ENCODE results near the gene BRME1.
"Not testable (repeated sequence)": the region's sequence is repeated elsewhere in the genome, so short reads cannot be mapped to it uniquely, and the experiment has no call there.

Gene BRME1

DNA sequence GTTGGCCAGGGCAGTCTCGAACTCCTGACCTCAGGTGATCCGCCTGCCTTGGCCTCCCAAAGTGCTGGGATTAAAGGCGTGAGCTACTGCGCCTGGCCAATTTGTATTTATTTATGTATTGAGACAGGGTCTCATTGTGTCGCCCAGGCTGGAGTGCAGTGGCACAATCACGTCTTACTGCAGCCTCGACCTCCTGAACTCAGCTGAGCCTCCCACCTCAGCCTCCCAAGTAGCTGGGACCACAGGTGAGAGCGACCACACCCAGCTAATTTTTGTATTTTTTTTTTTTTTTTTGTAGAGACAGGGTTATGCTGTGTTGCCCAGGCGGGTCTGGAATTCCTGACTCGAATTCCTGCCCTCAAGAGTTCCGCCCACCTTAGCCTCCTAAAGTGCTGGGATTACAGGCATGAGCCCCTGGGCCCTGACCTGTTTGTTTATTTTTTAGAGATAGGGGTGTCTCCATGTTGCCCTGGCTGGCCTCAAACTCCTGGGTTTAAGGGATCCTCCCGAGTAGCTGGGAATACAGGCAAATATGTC, 53.7 kb downstream of the BRME1 start:
- H3K4me3 Mint-ChIP-seq, result not testable (repeated sequence)

DNA sequence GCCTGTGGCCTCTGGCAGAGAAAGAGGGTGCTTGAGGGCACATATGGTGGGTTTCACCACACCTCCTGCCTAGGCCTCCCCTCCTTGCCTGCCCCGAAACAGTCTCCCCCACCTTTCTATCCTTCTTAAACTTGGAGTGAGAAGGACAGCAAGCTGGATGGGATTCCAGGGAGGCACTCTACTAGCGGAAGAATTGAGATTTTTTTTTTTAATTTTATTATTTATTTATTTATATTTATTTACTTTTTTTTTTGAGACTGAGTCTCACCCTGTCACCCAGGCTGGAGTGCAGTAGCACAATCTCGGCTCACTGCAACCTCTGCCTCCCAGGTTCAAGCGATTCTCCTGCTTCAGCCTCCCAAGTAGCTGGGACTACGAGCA, 54.2 kb downstream of the BRME1 start:
- Mint-ChIP-seq H3K27ac (peak overlapping the region; percentile 68), H3K4me1 (ENCODE audit: low read depth) (peaks cover 31% of the 10 kb centered on the region)
- not testable (repeated sequence) for H3K9me3 Mint-ChIP-seq (ENCODE audit: low read depth); H3K36me3 Mint-ChIP-seq; H3K27me3 Mint-ChIP-seq; H3K4me3 Mint-ChIP-seq

More for the DNA sequence above, 53.7 kb downstream of the BRME1 start:
- not testable (repeated sequence) for H3K27ac Mint-ChIP-seq; H3K27me3 Mint-ChIP-seq; H3K36me3 Mint-ChIP-seq; H3K9me3 Mint-ChIP-seq (ENCODE audit: low read depth)
- peaks cover 29% of the 10 kb centered on the region for H3K4me1 Mint-ChIP-seq (ENCODE audit: low read depth)

DNA sequence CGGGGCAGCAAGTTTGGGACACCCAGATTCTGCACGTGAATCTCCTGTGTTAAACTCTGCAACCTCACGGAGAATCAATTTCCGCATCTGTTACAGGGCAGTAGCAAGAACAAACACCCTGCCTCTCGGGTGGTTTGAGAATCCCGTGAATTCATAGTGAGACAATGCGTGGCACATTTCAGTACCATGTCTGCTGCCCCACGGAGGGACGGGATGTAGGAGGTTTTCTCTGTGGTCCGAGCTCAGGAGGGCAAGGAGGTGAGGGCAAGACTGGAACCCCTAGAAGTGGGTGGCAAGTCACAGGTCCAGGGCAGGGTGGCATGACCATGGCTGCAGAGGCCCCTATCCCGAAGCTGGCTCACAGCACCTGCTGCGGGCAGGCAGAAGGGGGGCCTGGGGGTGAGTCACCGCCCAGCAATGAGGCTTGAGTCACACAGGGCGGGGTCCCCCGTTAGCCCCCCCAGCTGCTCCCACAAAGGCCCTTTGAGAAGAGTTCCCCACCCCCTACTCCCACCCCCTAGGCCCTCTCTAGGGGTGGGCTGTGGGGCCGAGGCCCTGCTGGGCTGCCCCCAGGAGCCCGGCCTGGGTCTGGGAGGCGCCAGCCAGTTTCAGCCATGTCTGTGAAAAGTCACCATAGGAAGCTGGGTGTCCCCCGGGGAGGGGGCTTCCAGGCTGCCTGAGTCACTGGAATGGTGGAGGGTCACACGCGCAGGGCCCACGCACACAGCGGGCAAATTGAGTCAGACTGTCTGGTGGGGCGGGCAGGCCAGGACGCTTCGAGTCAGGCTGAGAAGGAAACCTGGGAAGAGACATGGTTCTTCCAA, 54.8 kb downstream of the BRME1 start:
- Mint-ChIP-seq H3K4me1 (ENCODE audit: low read depth) (peaks cover 37% of the 10 kb centered on the region), H3K27ac (peak overlapping the region; percentile 82), H3K27me3 (no peaks in the 10 kb centered on the region), H3K36me3 (no peaks in the 10 kb centered on the region), H3K4me3 (peak overlapping the region; percentile 77), H3K9me3 (ENCODE audit: low read depth) (no peaks in the 10 kb centered on the region)

DNA sequence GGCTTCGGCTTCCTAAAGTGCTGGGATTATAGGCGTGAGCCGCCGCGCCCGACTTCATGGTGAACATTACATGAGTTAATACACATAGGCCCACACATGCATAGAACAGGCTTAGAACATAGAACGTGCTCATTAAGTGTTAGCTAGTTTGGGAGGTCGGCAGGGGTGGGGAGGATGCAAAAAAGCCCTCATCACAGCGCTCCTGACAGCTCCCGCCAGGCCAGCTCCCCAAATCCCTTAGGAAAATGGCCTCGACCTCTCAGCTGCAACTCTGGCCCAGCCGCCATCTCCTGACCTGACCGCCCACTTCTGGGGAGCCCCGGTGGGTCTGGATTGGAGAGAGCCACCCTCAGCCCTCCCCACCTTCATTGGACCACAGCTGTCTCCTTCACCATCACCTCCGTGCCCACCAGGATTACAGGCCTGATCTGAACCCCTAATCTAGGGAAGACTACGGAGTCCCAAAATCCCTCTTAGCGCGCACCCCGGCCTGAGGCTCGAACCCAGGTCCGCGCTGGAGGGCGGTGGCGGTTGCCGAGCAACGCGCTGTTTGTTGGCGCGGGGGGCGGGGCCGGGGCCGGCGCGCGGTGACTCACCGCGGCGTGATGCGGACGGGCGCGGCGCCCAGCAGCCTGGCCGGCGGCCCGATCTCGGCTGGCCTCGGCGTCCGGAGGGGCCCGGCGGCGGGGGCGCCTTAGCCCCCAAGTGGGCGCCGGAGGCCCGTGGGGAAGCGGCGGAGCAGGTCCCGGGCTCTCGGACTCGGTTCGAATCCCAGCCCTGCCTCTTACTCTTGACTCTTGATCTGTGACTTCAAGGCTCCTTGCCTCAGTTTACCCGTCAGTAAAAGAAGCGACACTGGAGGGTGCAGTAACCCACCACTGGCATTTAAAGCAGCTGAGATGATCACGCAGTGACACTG, 55.7 kb downstream of the BRME1 start:
- Mint-ChIP-seq H3K36me3 (no peaks in the 10 kb centered on the region), H3K4me1 (ENCODE audit: low read depth) (peaks cover 44% of the 10 kb centered on the region), H3K27me3 (no peaks in the 10 kb centered on the region), H3K9me3 (ENCODE audit: low read depth) (no peaks in the 10 kb centered on the region), H3K4me3 (peak overlapping the region; percentile 77), H3K27ac (peak overlapping the region; percentile 82)

DNA sequence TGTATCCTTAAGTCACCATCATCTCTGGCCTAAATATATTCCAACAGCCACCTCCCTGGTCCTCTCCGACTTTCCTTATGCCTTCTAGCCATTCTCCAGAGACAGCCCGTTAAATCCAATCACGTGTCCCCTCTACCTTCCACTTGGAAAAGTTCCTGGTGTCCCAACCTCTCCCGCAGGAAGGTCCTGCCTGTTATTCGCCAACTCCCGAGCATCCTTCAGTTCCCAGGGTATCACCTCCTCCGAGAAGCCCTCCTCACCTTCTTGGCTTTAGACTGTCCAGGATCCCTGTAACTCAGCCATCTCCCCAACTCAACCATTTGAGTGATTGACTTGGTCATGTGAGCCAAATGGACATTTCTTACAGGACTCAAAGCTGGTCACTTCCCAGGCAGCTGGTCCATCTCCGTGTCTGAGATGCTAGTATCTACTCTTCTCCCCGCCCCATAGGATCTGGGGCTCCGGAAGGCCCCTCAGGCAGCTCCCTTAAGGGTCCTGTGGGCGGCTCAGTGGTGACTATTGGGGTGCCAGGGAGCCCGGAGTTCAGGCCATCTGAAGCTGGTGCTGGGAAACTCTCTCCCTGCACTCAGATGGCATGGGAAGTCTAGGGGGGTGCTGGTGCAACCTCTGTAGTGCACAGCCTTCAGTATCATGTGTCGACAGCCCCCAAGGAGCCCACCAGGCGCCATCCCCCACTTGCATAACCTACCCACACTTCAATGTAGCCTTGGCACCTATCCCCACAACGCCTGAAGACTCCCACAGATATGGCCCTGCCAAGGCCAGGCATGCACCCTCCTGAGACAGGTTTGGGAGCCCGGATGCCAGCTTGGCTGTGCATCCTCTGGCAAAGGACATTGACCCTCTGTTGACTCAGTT, 56.9 kb downstream of the BRME1 start:
- Mint-ChIP-seq H3K36me3 (no peaks in the 10 kb centered on the region), H3K27me3 (no peaks in the 10 kb centered on the region), H3K4me1 (ENCODE audit: low read depth) (peaks cover 53% of the 10 kb centered on the region), H3K27ac (peak overlapping the region; percentile 58), H3K4me3 (peak overlapping the region; percentile 68), H3K9me3 (ENCODE audit: low read depth) (no peaks in the 10 kb centered on the region)

DNA sequence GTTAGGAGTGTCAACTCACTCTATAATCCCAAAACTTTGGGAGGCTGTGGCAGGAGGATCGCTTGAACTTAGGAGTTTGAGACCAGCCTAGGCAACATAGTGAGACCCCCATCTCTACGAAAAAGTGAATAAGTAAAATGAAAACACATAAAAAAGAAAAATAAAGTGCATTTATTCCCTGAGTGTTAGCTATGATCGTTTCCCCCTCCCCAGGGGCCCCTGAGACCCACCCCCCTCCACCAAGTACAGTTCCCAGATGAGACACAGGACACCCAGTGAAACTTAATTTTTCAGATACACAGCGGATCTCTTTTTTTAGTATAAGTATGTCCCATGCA, 57.6 kb downstream of the BRME1 start:
- no peaks in the 10 kb centered on the region for H3K9me3 Mint-ChIP-seq (ENCODE audit: low read depth)
- no peaks in the 10 kb centered on the region for H3K36me3 Mint-ChIP-seq
- H3K4me1 Mint-ChIP-seq (ENCODE audit: low read depth), result peaks cover 55% of the 10 kb centered on the region
- H3K27ac Mint-ChIP-seq, result peak overlapping the region; percentile 41
- peak overlapping the region; percentile 3 for H3K4me3 Mint-ChIP-seq
- H3K27me3 Mint-ChIP-seq, result no peaks in the 10 kb centered on the region

DNA sequence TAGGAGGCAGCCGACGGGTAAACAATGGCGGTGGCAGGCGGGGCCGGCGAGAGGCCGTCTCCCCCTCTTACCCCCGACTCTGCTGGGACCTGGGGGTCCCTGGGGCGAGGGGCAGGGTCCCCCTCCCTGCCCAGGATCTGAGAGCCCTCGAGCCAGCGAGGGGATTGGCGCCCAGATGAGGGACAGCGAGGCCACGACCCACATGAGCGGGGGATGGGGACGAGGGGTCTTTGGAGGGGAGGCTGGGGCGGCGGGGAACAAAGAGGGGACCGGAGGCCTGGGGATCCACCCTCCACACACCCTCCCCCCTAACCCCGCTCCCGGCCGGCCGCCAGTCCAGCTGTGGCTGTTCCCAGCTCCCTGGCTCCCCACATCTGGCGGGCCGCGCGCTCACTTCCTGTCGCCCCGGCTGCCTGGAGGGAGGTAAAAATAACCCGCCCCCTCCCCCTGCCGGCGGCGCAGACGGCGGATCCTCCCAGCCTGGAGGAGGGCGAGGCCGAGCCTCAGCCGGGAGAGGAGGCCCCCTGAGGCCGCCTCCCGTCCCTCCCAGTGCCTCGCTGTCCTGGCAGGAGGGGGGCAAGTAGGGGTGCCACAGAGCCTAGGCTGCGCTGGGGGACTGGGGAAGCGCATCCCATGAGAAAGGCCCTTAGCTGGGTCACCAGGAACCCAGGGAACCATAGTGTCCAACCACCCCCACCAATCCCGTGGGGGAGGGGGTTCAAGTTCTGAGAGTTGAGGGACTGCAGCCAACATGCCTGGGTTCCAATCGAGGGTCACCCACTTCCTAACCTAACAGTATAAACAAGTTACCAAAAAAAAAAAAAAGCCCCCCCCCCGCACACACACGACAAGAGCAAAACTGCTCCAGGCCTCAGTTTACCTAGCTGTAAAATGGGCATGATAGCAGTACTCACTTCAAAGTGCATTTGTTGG, 58.2 kb downstream of the BRME1 start:
- Mint-ChIP-seq H3K4me3 (peak overlapping the region; percentile 90), H3K4me1 (ENCODE audit: low read depth) (peaks cover 57% of the 10 kb centered on the region), H3K36me3 (no peaks in the 10 kb centered on the region), H3K9me3 (ENCODE audit: low read depth) (no peaks in the 10 kb centered on the region), H3K27ac (peak overlapping the region; percentile 99), H3K27me3 (no peaks in the 10 kb centered on the region)

DNA sequence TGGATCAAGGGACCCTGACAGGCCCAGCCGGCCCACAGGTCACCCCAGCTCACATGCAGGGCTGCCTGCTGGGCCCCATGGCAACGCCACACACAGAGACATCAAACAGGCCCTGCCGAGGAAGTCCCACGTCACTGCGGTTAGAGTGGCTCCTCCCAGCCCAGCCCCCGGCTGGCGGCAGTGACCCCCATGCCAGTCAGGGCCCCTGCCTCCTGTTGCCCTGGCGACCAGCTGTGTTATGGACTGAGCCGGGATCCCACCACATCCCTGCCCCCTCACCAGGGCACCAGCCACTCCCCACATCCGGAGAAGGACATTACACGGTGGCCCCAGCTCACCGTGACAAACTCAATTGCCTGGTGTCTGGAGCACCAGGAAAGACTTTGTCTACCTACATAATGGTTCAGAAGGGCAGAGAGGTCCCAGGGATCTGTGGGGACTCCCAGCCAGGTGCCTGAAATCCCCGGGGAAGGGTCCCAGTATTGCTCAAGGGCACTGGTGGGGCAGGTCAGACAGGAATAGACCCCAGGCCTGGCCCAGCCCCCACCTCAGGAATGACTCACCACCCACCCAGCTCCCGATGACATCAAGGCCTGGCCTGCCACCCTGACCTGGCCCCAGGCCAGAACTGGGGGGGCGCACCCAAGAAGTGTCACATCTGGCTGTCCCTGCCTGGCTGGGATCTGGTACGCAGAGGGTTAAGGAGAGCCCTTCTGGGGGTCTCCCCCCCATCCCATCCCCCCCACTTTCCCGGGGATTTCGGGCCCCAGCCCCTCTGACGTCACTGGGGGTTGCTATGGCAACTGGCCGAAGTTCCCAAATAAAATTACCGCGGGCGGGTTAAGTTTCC, 59.1 kb downstream of the BRME1 start:
- no peaks in the 10 kb centered on the region for H3K36me3 Mint-ChIP-seq
- peak overlapping the region; percentile 99 for H3K27ac Mint-ChIP-seq
- peak overlapping the region; percentile 90 for H3K4me3 Mint-ChIP-seq
- H3K27me3 Mint-ChIP-seq, result no peaks in the 10 kb centered on the region
- peaks cover 57% of the 10 kb centered on the region for H3K4me1 Mint-ChIP-seq (ENCODE audit: low read depth)
- H3K9me3 Mint-ChIP-seq (ENCODE audit: low read depth), result no peaks in the 10 kb centered on the region

DNA sequence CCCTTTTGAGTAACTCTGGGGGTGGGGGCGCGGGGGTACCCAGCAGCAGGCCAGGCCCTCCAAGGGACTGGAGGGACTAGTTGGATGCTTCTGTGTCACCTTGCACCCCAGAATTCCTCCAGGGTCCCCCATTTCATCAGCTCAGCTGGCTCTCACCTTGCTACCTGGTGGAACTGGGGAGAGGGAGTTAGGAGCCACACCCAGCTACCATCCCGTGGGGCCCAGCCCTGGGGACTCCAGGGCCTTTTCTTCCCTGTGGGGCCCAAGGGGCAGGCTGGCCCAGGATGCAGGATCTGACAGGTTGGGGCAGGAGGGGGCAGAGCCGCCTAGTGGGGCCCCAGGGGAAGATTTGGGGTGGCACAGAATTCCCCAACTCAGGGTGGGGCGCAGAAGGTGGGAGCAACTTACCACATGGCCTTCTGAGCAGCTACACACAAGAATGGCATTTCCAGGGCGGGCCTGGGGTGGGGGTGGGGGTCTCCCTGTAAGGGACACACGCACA, 61.7 kb downstream of the BRME1 start:
- Mint-ChIP-seq H3K27ac (peak overlapping the region; percentile 22), H3K9me3 (ENCODE audit: low read depth) (no peaks in the 10 kb centered on the region), H3K27me3 (no peaks in the 10 kb centered on the region), H3K4me3 (peak overlapping the region; percentile 87), H3K4me1 (ENCODE audit: low read depth) (peaks cover 50% of the 10 kb centered on the region), H3K36me3 (no peaks in the 10 kb centered on the region)

DNA sequence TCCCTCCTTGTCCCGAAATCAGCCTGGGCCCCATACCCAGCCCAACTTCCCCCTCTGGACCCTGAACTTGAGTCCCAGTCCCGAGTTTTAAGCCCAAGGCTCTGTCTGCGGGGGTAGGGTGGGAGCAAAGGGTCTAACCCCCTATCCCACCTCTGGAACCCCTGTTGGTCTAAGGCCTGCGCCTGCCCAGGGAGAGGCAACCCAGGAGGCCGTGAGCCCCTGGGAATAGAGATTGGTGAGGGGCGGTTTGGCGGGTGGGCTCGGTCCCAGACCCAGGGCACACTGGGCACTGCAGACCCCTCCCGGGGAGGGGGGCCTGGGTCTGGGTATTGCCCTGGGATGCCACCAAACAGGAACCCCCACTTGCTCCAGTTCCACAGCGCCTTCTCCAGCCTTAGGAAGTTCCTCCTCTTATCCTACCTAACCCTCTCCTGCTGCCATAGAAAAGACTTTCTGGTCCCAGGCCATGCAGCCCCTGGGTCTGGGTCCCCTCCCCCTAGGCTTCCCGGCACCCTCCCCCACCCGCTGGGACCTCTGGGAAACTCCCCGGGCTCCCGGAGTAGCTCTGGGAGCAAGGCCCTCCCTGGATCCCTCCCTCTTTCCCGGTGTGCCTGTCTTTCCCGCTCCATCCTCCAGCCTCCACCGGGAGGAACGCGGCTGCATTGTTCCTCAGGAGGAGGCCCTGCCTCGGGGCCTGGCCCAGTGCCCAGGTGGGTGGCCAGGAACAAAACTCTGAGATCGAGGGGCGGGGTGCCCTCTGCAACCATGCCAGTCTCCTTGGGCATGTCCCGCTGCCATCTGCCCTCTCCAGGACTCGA, 62.6 kb downstream of the BRME1 start:
- Mint-ChIP-seq H3K9me3 (ENCODE audit: low read depth) (no peaks in the 10 kb centered on the region), H3K36me3 (no peaks in the 10 kb centered on the region), H3K27ac (peak overlapping the region; percentile 90), H3K4me3 (peak overlapping the region; percentile 87), H3K4me1 (ENCODE audit: low read depth) (peaks cover 48% of the 10 kb centered on the region), H3K27me3 (no peaks in the 10 kb centered on the region)

DNA sequence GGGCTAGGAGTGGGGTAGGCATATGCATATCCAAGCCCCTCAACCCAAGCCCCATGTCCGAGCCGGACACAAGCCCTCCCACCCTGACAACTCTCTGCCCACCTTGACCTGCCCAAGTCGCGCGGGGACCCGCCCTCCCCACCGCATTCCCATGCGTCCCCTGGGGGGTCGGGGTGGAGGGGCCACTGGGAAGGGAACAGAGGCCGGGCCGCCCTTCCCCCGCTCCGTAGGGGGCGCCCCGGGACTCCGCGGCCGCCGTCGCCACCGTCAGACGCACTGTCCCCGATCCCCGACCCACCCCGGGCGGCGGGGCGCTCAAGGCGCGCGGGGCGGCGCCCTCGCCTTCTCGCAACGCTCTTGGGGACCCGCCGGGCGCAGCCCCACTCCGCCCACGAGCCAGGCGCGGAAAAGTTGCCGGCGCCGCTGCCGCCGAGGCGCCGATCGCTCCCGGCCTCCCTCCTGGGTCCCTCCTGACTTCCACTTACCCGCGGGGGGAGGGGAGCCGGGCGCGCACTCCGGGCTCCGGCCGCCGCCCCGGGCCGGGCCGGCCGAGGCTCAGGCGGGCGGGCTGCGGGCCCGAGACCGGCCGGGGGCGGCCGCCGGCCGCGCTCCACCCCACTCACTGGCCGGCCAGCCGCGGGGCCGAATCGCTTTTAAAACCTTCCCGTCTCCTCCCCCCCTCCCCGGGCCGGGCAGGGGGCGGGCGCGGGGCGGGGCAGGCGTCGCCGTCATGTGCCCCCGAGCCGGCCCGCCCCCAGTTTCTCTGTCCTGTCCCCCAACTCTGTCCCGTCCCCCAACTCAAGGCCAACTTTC, 63.4 kb downstream of the BRME1 start:
- H3K4me1 Mint-ChIP-seq (ENCODE audit: low read depth), result peaks cover 48% of the 10 kb centered on the region
- peak overlapping the region; percentile 94 for H3K4me3 Mint-ChIP-seq
- H3K27me3 Mint-ChIP-seq, result no peaks in the 10 kb centered on the region
- H3K36me3 Mint-ChIP-seq, result no peaks in the 10 kb centered on the region
- H3K9me3 Mint-ChIP-seq (ENCODE audit: low read depth), result no peaks in the 10 kb centered on the region
- H3K27ac Mint-ChIP-seq, result peak overlapping the region; percentile 91

DNA sequence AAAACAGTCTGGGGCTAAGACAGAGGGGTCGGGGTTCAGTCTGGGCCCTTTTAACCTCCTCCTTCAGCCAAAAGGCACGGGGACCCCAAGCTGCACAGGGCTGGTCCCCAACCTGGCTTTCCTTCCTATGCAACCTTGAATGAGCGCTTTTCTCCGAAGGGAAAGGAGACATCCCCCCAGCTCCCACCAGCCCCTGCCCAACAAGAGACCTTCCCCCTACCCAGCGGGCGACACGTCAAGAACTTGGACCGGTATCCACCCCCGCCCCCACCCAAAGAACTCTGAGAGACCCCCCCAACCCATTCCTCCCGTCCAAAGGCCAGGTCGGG, 64.0 kb downstream of the BRME1 start:
- Mint-ChIP-seq H3K27ac (peak overlapping the region; percentile 91), H3K36me3 (no peaks in the 10 kb centered on the region), H3K9me3 (ENCODE audit: low read depth) (no peaks in the 10 kb centered on the region), H3K4me1 (ENCODE audit: low read depth) (peaks cover 52% of the 10 kb centered on the region), H3K4me3 (peak overlapping the region; percentile 94), H3K27me3 (no peaks in the 10 kb centered on the region)
